ENCODE results near the gene RYR2. TPM values are rescaled to one million over a fixed set of nuclear protein-coding genes. Genes with fewer than 3 reads are reported as not detected.
A peak's percentile ranks its signal among the peaks of the same experiment; 100 is the strongest.

The RYR2 gene
- polyA plus RNA-seq, 1 of the 3 experiments (the other 2 are of a cell fraction): under 0.01 TPM

DNA sequence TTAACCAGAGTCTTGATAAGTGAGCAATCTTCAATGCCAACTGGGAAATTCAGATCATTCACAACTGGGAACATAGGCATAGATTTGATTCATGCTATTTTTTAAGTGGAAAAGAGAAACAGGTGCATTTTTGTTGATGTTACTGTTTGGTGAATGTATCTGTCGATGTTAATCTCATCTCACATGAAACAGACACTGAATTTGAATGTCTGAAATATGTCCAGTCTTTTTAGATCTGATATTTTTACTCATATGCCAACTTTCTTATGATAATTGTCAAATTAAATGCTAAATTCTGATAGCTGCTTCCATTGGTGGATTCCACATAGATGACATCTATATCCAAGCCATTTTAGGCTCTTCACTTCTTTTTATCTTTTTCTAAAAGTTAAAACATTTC is 213.1 kb downstream of the RYR2 start:
- no peak for DNase-seq
- H3F3A ChIP-seq (replicated peaks; ENCODE audit: insufficient read depth): no peaks in the 10 kb centered on the region
- no peaks in the 10 kb centered on the region for H3K79me2 ChIP-seq (ENCODE audit: insufficient read depth)
- no peaks in the 10 kb centered on the region for H3K36me3 ChIP-seq (replicated peaks in 1 of 2; ENCODE audit: control insufficient read depth in 1 of 2, insufficient read depth in 2 of 2, low read length in 1 of 2)
- H3K27me3 ChIP-seq (ENCODE audit: insufficient read depth): no peaks in the 10 kb centered on the region
- no peak overlapping the region for H3K4me2 ChIP-seq
- H4K20me1 ChIP-seq (ENCODE audit: insufficient read depth): no peaks in the 10 kb centered on the region
- 5% methylated on average over 1 of the region's 1 CpG for WGBS (ENCODE audit: low lambda C conversion rate)
- ChIA-PET CTCF (no interaction called here), POLR2A (no interaction called here)
- peaks cover 0 to 11% of the 10 kb centered on the region in 2 experiments; a peak in 2 of 4 replicates for H3K4me1 ChIP-seq (ENCODE audit: control insufficient read depth in 1 of 2, insufficient read depth in 2 of 2, low read depth in 1 of 2, low read length in 1 of 2)
- no peaks in the 10 kb centered on the region; the same call in 1 of the 2 replicates for H3K9me3 ChIP-seq
- H2AFZ ChIP-seq (ENCODE audit: low read depth): no peak overlapping the region
- peak overlapping the region in 1 of 2 experiments; percentile 3; a peak in 1 of 4 replicates for H3K27ac ChIP-seq (ENCODE audit: low read depth in 2 of 2, low read length in 1 of 2)
- H3K9ac ChIP-seq: no peak overlapping the region
- TF ChIP-seq, protein P1, sequence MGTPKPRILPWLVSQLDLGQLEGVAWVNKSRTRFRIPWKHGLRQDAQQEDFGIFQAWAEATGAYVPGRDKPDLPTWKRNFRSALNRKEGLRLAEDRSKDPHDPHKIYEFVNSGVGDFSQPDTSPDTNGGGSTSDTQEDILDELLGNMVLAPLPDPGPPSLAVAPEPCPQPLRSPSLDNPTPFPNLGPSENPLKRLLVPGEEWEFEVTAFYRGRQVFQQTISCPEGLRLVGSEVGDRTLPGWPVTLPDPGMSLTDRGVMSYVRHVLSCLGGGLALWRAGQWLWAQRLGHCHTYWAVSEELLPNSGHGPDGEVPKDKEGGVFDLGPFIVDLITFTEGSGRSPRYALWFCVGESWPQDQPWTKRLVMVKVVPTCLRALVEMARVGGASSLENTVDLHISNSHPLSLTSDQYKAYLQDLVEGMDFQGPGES (IDR thresholded peaks at IDR 0.05; ENCODE audit: low read depth, low read length): no peak
- TF ChIP-seq ELF1 (IDR thresholded peaks at IDR 0.05) (no peak), RFX5 (IDR thresholded peaks at IDR 0.05; ENCODE audit: low read length) (no peak), SIN3A (IDR thresholded peaks at IDR 0.05; ENCODE audit: borderline replicate concordance, low read depth, low read length) (no peak), MEF2A (IDR thresholded peaks at IDR 0.05; ENCODE audit: borderline replicate concordance, low read depth) (no peak), GATA2 (CRISPR knock-in tag; IDR thresholded peaks at IDR 0.05) (peak; percentile 61), FOXM1 (IDR thresholded peaks at IDR 0.05; ENCODE audit: low read depth) (no peak), NRF1 (IDR thresholded peaks at IDR 0.05; ENCODE audit: low read depth, low read length) (no peak), MXI1 (IDR thresholded peaks at IDR 0.05; ENCODE audit: low read depth, low read length) (no peak), GABPA (IDR thresholded peaks at IDR 0.05; ENCODE audit: low read depth) (no peak), RAD21 (IDR thresholded peaks at IDR 0.05; ENCODE audit: low read length) (no peak), TCF12 (IDR thresholded peaks at IDR 0.05) (no peak), CHD2 (IDR thresholded peaks at IDR 0.05; ENCODE audit: low read length, partially characterized antibody) (no peak), FOXJ3 (CRISPR knock-in tag; IDR thresholded peaks at IDR 0.05) (no peak), NFIC (IDR thresholded peaks at IDR 0.05; ENCODE audit: borderline replicate concordance) (no peak), EP300 (IDR thresholded peaks at IDR 0.05; ENCODE audit: borderline replicate concordance in 1 of 2, low read depth in 1 of 2, low read length in 1 of 2) (peak in 1 of 2 experiments; percentile 74; a peak in 2 of 4 replicates), RCOR1 (IDR thresholded peaks at IDR 0.05; ENCODE audit: low read length) (peak; percentile 63), JUND (IDR thresholded peaks at IDR 0.05) (no peak), FOSL2 (IDR thresholded peaks at IDR 0.05; ENCODE audit: borderline replicate concordance, low read depth) (no peak), POLR2AphosphoS5 (IDR thresholded peaks at IDR 0.05; ENCODE audit: low read depth, low read length) (no peak)
- TF ChIP-seq, protein P2, sequence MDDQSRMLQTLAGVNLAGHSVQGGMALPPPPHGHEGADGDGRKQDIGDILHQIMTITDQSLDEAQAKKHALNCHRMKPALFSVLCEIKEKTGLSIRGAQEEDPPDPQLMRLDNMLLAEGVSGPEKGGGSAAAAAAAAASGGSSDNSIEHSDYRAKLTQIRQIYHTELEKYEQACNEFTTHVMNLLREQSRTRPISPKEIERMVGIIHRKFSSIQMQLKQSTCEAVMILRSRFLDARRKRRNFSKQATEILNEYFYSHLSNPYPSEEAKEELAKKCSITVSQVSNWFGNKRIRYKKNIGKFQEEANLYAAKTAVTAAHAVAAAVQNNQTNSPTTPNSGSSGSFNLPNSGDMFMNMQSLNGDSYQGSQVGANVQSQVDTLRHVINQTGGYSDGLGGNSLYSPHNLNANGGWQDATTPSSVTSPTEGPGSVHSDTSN (IDR thresholded peaks at IDR 0.05): no peak
- TF ChIP-seq, protein P3, sequence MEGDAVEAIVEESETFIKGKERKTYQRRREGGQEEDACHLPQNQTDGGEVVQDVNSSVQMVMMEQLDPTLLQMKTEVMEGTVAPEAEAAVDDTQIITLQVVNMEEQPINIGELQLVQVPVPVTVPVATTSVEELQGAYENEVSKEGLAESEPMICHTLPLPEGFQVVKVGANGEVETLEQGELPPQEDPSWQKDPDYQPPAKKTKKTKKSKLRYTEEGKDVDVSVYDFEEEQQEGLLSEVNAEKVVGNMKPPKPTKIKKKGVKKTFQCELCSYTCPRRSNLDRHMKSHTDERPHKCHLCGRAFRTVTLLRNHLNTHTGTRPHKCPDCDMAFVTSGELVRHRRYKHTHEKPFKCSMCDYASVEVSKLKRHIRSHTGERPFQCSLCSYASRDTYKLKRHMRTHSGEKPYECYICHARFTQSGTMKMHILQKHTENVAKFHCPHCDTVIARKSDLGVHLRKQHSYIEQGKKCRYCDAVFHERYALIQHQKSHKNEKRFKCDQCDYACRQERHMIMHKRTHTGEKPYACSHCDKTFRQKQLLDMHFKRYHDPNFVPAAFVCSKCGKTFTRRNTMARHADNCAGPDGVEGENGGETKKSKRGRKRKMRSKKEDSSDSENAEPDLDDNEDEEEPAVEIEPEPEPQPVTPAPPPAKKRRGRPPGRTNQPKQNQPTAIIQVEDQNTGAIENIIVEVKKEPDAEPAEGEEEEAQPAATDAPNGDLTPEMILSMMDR (IDR thresholded peaks at IDR 0.05): no peak
- TF ChIP-seq, protein P4, sequence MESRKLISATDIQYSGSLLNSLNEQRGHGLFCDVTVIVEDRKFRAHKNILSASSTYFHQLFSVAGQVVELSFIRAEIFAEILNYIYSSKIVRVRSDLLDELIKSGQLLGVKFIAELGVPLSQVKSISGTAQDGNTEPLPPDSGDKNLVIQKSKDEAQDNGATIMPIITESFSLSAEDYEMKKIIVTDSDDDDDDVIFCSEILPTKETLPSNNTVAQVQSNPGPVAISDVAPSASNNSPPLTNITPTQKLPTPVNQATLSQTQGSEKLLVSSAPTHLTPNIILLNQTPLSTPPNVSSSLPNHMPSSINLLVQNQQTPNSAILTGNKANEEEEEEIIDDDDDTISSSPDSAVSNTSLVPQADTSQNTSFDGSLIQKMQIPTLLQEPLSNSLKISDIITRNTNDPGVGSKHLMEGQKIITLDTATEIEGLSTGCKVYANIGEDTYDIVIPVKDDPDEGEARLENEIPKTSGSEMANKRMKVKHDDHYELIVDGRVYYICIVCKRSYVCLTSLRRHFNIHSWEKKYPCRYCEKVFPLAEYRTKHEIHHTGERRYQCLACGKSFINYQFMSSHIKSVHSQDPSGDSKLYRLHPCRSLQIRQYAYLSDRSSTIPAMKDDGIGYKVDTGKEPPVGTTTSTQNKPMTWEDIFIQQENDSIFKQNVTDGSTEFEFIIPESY (IDR thresholded peaks at IDR 0.05; ENCODE audit: borderline replicate concordance, low read depth): no peak
- TF ChIP-seq, protein P5, sequence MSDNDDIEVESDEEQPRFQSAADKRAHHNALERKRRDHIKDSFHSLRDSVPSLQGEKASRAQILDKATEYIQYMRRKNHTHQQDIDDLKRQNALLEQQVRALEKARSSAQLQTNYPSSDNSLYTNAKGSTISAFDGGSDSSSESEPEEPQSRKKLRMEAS (IDR thresholded peaks at IDR 0.05; ENCODE audit: low read depth): no peak
- TF ChIP-seq, protein P6, sequence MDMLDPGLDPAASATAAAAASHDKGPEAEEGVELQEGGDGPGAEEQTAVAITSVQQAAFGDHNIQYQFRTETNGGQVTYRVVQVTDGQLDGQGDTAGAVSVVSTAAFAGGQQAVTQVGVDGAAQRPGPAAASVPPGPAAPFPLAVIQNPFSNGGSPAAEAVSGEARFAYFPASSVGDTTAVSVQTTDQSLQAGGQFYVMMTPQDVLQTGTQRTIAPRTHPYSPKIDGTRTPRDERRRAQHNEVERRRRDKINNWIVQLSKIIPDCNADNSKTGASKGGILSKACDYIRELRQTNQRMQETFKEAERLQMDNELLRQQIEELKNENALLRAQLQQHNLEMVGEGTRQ (IDR thresholded peaks at IDR 0.05; ENCODE audit: borderline replicate concordance, low read depth, low read length): no peak
- H3K9me2 ChIP-seq: no peaks in the 10 kb centered on the region
- H3K4me3 ChIP-seq (ENCODE audit: low read depth in 2 of 2, low read length in 1 of 2): no peak overlapping the region

Measured in SK-N-SH (cell line).